GM19043 (cell line): Measurements from ENCODE around the gene MAP4K1.

ENCODE experiments used
- ATAC-seq: cut with Tn5 transposase; IDR thresholded peaks from one replicate; pipeline ENCODE4 v1.9.1; 2021; ENCODE audit warnings: low read depth; ENCODE audit not compliant: unreplicated experiment

MAP4K1 gene

GRCh38 chr19:38617764-38618589, at the start of gene MAP4K1:
MAP4K1 (minus strand) TSS chr19:38617953; CDS start chr19:38617895, 58 bp downstream.
- peak; percentile 65 for ATAC-seq

- no peak for ATAC-seq
Observed at GRCh38 chr19:38666663-38667511, 49.1 kb upstream of the MAP4K1 start.

- ATAC-seq: no peak
Observed at GRCh38 chr19:38665950-38666662, 48.4 kb upstream of the MAP4K1 start.

GRCh38 chr19:38665219-38665931, 47.6 kb upstream of the MAP4K1 start:
- ATAC-seq: no peak

GRCh38 chr19:38664503-38665211, 46.9 kb upstream of the MAP4K1 start:
- no peak for ATAC-seq

- ATAC-seq: no peak
Observed at GRCh38 chr19:38663957-38664502, 46.3 kb upstream of the MAP4K1 start.

- no peak for ATAC-seq
Observed at GRCh38 chr19:38663156-38663651, 45.5 kb upstream of the MAP4K1 start.

- no peak for ATAC-seq
Observed at GRCh38 chr19:38662537-38663155, 44.9 kb upstream of the MAP4K1 start.

GRCh38 chr19:38661996-38662395, 44.2 kb upstream of the MAP4K1 start:
- ATAC-seq: no peak

- no peak for ATAC-seq
Observed at GRCh38 chr19:38661136-38661535, 43.4 kb upstream of the MAP4K1 start.

GRCh38 chr19:38660724-38661123, 43.0 kb upstream of the MAP4K1 start:
- ATAC-seq: no peak

GRCh38 chr19:38658462-38659306, 40.9 kb upstream of the MAP4K1 start:
- ATAC-seq: no peak

- ATAC-seq: no peak
Observed at GRCh38 chr19:38657633-38658222, 40.0 kb upstream of the MAP4K1 start.

- ATAC-seq: no peak
Observed at GRCh38 chr19:38656171-38656981, 38.6 kb upstream of the MAP4K1 start.

- no peak for ATAC-seq
Observed at GRCh38 chr19:38655148-38655824, 37.5 kb upstream of the MAP4K1 start.

GRCh38 chr19:38654628-38655055, 36.9 kb upstream of the MAP4K1 start:
- no peak for ATAC-seq
